Gastroesophageal sphincter (tissue), 3 donors: ENCODE measurements around the gene NDFIP1.

ENCODE experiments used
- CTCF ChIP-seq, 4 experiments: fragments of 200-600 bp in 2 of 4; fragments of 450-650 bp in 2 of 4; sonication (generic) in 1 of 4; IDR thresholded peaks; one replicate each; pipeline ENCODE4 v1.5.1; 2017 to 2019; ENCODE audit warnings: antibody characterized with exemption in 4 of 4, mild to moderate bottlenecking in 2 of 4, moderate library complexity in 2 of 4
- EP300 ChIP-seq: sonication (generic); formaldehyde crosslinking; IDR thresholded peaks from one replicate; pipeline ENCODE4 v1.6.1; 2017; ENCODE audit warnings: antibody characterized with exemption, mild to moderate bottlenecking
- POLR2A ChIP-seq, 2 donors: fragments of 450-650 bp; IDR thresholded peaks; one replicate each; pipeline ENCODE4 v1.6.1; 2017; ENCODE audit warnings: antibody characterized with exemption in 2 of 2, mild to moderate bottlenecking in 2 of 2, moderate library complexity in 1 of 2
- POLR2AphosphoS5 ChIP-seq: sonication (generic); formaldehyde crosslinking; IDR thresholded peaks from one replicate; pipeline ENCODE4 v1.6.1; 2017; ENCODE audit warnings: antibody characterized with exemption

- TF ChIP-seq CTCF (IDR thresholded peaks at IDR 0.05) (no peak), POLR2AphosphoS5 (no peak), EP300 (no peak), POLR2A (IDR thresholded peaks at IDR 0.05) (no peak)
Measured at GRCh38 chr5:142181096-142181495, 72.5 kb downstream of the NDFIP1 start.
